GM12873 (cell line): Measurements from ENCODE around the gene DIDO1.

ENCODE experiments used
- CTCF ChIP-seq: IDR thresholded peaks from 2 replicates; pipeline ENCODE4 v1.5.1; 2012; ENCODE audit warnings: low read depth, mild to moderate bottlenecking, moderate library complexity, low read length, control low read depth; ENCODE audit not compliant: insufficient read depth; ENCODE audit errors: missing control alignments

DIDO1 gene

DNA sequence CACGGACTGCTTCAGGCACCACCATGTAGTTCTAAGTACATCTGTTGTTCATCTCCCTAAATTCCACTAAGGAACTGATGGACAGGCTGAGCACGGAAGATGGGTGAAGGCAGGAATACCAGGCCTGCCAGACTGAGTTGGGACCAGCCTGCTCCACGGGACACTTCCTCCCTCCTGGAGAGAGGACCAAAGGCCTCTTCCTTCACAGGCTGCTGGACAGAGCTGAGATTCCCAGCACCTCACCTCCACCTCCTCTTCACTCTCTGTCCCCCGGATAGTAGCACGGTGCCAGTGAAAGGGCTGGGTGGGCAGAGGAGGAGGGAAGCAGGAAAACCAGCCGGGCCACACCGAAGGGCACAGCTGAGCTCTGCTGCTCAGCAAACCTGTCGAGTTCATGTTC, 41.7 kb downstream of the DIDO1 start:
- no peak for TF ChIP-seq CTCF

GRCh38 chr20:62882426-62882825, 43.9 kb downstream of the DIDO1 start:
- no peak for TF ChIP-seq CTCF

- TF ChIP-seq CTCF = no peak
Measured at GRCh38 chr20:62881662-62882395, 44.5 kb downstream of the DIDO1 start.

DNA sequence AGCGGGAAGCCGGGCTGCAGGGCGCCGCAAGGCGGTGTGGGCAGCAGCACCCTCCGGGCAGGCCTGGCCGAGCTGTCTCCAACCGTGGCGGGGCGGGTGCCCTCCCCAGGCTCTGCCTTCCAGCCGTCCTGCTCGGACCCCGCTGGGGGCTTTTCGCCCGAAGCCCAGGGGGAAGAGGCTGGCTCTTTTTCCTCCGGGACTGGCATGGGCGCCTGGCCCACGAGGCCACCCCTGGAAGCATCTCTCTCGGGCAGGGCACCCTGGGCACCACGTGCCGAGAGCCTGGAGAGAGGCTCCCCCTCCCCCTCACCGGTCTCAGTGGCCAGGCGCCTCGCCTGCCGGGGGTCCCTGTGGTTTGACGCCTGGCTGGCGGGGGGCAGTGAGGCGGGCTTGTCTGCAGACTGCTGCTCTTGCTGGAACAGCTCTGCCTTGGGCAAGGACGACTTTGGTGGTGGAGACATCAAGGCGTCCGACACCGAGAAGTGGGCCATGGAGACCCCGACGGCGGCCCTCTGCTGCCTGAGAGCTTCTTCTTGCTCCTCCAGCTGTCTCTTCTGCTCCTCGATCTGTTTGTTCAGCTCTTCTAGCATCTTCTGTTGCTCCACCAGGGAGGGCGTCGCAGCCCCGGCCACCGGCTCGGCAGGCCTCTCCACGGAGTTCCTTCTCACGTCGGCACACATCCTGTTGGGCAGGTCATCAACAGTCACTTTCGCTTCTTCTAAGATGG, 45.2 kb downstream of the DIDO1 start:
- no peak for TF ChIP-seq CTCF

DNA sequence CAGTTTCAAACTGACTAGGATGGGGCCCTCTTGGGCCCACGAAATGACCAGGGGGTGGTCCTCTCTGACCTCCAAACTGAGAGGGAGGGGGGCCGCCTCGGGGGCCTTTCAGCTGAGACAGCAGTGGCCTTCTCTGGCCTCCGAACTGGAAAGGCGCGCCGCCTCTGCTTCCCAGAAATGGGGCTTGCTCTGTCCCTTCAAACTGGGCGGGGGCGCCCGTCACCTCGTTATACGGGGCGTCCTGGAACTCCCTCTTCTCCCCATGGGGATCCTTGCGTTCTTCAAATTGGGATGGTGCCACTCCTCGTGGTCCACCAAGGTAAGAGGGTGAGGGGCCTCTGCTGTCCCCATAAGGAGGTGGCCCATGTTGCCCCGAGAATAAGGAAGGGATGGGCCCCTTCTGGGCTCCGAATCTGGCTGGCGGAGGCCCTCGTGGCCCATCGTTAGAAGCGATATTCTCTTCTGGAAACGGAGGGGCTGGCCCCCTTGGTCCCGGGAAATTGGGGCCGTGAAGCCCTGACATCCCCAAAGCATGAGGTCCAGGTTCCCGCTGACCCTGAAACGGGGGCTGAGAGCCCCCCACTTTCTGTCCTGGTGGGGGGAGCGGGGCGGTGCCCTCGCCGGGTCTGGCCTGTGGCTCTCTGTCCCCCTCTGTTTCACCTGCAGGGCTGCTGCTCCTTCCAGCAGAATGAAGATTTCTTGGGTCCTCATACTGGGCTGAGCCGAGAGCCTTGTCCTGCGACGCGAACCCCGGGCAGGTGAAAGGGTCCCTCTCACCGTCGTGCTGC, 46.0 kb downstream of the DIDO1 start:
- no peak for TF ChIP-seq CTCF

- no peak for TF ChIP-seq CTCF
Measured at GRCh38 chr20:62879275-62880146, 46.8 kb downstream of the DIDO1 start.
